Left renal pelvis (tissue), 4 donors: ENCODE data around the gene SPTSSB. TPM values are rescaled to one million over a fixed set of nuclear protein-coding genes. Genes with fewer than 3 reads are reported as not detected.

Source experiments
- DNase-seq, 4 donors: peaks; one replicate each; pipeline ENCODE4 v3.0.0-alpha.2; 2013; ENCODE audit warnings: low read depth in 4 of 4, low spot score in 3 of 4
- polyA plus RNA-seq, 4 donors: library from polyadenylated mRNA; unstranded; fragments of 120-200 nt; gene quantifications; one replicate each; pipeline ENCODE4 v1.2.1, GENCODE V29; 2013; ENCODE audit not compliant: insufficient read length in 4 of 4

The SPTSSB gene
- polyA plus RNA-seq, 4 donors, result 0.20 to 10.5 (median 4.5) TPM

- DNase-seq, result no peak
These were observed 27.8 kb downstream of the SPTSSB start for GRCh38 chr3:161343540-161343939.

DNA sequence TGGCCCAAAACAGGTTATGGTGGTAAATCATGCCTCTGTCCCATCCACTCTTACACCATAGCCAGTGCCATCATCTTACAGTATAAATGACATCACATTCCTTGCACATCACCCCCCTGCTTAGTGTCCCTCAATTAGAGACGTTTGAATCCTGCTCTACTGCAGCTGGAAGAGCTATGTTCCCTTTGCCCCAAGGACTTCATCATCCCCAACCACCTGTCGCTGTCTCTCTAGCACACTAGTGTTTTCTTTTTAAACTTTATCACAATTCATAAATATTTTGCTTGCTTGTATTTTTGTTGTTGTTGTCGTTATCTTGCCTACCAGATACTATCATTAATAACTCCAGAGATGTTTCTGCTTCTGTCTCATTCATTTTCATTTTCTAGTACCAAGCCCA lies 28.7 kb downstream of the SPTSSB start:
- DNase-seq, result no peak

DNA sequence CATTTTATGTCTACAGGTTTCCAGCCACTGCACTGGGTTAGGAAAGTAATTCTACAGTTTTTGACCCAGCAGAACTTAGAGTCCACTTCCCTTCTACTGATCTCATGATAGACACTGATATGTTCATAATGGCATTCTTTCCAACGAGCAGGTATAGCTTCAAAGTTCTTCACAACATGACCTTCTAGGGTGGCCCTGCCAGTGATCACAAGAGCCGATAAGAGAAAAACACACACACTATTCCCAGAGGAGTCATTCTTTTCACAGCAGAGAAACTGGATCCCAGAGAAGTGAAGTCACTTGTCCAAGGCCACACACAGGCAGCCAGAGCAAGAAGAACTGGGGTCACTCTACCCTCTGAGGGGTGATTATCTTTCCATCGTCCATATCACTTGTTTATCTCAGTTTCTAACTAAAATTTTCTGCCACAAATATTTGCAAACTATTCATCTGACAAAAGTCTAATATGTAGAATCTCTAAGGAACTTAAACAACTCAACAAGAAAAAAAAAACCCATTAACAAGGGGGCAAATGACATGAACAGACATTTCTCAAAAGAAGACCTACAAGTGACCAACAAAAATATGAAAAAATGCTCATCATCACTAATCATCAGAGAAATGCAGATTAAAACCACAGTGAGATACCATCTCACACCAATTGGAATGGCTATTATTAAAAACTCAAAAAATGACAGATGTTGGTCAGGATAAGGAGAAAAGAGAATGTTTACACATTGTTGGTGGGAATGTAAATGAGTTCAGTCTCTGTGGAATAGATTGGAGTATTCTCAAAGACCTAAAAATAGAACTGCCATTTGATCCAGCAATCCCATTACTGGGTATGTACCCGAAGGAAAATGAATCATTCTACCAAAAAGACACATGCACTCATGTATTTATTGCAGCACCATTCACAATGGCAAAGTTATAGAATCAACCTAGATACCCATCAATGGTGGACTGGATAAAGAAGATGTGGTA lies 31.5 kb downstream of the SPTSSB start:
- no peak for DNase-seq

GRCh38 chr3:161337311-161337710 lies 34.0 kb downstream of the SPTSSB start:
- DNase-seq, result no peak

DNA sequence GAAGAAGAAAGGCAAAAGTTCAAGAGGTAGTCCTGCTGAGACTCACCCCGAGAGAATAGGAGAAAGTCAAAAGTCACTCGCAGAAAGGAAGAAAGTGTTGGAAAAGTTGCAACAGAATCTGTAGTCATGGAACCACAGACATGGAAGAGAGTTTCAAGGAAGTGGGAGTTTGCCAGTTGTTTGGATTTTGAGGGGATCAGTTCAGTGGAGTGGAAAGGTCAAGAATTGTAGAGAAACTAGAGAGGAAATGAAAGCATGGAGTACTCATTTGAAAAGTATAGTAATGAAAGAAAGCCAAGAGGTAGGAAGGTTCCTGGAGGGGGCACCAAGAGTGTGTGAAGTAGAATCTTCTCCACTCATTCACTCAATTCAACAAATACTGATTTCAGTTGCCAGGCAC lies 34.7 kb downstream of the SPTSSB start:
- DNase-seq, result no peak

DNA sequence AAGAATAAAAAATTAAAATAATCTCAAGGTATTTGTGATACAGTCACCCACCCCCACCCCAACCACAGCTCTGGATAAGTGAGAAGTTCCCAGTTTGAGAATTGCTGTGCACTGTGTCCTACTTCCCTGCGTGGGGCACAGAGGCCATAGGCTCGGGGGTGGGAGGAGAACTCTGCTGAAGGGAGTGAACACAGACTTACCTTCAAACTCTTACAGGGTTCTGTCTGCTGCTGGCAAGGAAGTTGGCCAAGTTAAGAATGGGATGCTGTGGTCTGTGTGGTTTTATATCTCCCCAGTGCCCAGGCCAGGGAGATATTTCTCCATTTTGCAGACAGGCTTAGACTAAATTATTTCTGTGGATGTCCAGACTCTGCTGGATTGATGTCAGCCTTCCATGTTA lies 37.6 kb downstream of the SPTSSB start:
- no peak for DNase-seq

- no peak for DNase-seq
These were observed 38.5 kb downstream of the SPTSSB start for GRCh38 chr3:161332792-161333191.

GRCh38 chr3:161325059-161325458 lies 46.3 kb downstream of the SPTSSB start:
- DNase-seq, result no peak

DNA sequence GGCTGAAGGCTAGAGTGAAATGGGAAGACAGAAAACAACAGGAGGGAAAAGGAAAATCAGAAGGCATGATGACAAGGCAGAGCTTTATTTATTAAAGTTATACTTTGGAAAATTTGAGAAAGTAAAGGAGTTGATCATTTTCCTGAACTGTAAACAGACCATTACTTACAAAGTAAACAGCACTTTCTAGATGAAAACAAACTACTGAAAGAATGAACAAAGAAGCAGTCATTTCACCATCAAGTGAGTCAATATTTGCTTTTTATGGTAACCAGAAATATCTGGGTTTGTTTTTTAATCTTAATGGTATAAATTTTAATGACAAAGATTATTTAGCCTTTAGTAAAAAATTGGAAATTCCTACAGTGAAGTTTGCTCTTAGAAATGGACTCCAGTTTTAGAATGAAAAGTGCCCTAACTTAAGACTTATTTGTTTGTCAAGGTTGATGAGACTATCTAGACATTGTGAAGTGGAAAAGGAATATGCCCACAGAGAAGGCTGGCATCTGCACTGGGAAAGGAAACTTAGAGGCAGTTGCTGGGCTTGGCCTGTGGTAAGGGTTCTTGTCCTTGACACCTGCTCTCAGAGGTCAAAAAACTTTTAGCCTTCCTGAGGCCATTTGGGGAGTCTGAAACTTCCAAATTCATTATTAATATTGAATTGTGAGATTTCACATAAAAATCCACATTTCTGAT lies 47.2 kb downstream of the SPTSSB start:
- no peak for DNase-seq

DNA sequence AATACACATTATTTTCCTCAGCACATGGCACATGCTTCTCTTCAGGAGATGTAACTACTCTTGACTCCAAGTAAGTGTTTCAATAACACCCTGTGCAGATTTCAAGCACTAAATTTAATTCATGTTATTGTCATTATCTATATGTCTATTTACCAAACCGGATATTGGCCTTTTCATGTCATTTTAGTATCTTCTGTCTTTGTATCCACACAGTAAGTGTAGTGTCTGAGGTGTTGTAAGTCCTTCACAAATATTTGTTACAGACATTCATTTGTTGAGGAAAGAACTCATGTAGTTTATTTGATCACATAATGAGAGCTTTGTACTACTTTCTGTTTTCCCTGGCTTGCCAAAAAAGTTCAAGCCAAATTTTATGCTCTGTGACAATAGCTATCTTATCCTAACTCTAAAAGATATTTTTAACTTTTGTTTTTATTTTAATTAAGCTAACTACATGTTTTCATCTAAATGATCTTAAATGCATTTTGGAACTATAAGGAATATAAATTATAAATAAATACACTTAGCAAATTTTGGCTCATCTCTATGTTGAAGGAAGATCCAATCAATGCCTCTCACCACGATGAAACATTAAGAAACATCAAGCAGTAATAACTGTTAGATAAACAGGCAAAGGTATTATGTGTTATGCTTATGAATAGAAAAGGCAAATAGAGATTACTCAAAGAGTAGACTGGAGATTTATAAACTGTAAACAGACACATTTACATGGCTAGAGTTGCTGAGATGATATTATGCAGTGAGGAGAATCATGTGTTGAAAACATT lies 48.3 kb downstream of the SPTSSB start:
- DNase-seq, result no peak

- DNase-seq, result no peak
These were observed 50.5 kb downstream of the SPTSSB start for GRCh38 chr3:161320837-161321236.

DNA sequence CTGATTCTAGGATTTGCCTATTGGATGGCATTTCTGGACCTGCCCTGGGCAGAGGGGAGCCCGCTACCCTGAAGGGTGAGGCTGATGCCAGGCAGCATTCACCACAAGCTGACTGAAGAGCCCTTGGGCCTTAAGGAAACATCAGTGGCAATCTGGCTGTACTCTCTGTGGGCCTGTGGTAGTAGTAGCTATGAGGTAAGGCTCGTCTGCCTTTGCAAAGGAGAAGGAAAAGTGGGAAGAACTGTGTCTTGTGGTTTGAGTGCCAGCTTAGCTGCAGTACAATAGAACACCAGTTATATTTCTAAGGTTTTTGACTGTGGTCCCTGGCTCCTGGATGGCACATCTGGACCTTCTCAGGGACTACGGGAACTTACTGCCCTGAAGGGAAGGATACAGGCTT lies 51.5 kb downstream of the SPTSSB start:
- no peak for DNase-seq

DNA sequence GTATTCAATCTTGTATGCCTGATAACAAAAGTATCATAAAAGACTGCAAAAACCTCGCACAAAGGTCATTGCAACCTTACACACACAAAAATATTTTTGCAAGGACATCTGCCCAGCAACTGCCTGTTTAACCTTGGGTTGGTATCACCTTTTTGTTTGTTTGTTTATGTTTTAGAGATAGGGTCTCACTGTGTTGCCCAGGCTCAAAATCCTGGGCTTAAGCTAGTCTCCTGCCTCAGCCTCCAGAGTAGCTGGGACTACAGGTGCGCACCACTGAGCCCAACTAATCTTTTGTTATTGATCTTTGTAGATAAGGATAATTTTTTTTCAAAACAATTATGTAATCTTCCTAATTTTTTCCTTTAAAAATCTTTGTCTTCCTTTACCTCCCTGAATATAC lies 54.2 kb downstream of the SPTSSB start:
- no peak for DNase-seq

GRCh38 chr3:161316006-161316689 lies 55.2 kb downstream of the SPTSSB start:
- DNase-seq, result no peak

- no peak for DNase-seq
These were observed 56.4 kb downstream of the SPTSSB start for GRCh38 chr3:161314836-161315395.

DNA sequence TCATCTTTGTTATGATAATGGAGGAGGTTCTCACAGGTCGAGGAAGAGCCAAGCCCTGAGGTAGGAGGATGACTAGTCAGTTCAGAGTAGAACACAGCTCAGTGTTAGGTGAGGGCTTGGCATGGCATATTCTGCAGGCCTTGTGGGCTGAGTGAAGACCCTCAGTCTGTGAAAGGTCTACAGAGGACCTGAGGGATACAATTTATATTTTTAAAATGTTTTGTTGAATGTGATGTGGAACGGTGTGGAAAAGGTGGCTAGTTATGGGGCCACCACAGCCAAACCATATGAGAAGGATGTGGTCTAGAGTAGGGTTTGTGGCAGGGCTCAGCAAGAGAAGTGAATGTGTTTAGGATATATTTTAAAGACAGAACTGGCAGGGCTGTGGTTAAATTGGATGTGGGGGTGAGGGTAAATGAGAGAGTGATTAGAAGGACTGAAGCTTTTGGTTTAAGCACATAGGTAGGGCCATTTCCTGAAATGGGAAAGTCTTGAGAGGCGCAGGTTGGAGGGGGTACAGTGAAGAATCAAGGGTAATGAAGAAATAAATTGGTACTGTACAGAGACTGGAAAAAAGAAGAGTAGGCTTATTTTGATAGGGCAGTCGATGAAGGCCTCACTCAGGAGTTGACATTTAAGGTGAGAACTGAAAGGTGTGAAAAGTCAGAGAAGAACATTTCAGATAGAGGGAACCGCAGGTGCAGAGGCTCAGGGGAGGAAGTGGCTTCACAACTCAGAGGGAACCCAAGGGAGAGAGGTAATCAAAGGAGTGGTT lies 60.5 kb downstream of the SPTSSB start:
- no peak for DNase-seq

DNA sequence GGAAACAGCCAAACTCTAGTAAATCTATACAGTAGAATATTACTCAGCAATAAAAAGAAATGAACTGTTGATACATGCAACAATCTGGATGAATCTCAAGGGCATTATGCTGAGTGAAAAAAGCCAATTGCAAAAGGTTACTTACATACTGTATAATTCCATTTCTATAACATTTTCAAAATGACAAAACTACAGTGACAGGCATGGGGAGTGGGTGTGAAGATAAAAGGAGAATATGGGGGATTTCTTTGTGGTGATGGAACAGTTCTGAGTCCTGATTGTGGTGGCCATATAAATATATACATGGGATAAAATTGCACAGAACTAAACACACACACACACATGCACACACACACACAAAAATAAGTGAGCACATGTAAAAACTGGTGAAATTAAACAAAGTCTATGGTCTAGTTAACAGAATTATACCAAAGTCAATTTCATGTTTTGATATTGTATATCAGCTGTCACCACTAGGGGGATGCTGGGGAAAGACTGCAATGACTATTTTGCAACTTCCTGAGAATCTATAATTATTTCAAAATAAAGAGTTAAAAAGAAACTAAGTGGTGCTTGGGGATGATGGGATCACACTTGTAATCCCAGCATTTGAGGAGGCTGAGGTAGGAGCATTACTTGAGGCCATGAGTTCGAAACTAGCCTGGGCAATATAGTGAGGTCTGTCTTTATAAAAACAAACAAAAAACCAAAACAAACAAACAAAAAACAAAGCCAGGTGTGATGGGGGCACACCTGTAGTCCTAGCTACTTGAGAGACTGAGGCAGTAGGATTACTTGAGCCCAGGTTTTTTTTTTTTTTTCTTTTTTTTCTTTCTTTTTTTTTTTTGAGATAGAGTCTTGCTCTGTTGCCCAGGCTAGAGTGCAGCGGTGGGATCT lies 66.0 kb downstream of the SPTSSB start:
- no peak for DNase-seq

GRCh38 chr3:161296814-161297213 lies 74.5 kb downstream of the SPTSSB start:
- no peak for DNase-seq
